ENCODE measurements around the gene ENTPD1. TPM values are rescaled to one million over a fixed set of nuclear protein-coding genes. Genes with fewer than 3 reads are reported as not detected.

ENTPD1 gene
- total RNA-seq, 1 experiment from 2014 or later: not detected

DNA sequence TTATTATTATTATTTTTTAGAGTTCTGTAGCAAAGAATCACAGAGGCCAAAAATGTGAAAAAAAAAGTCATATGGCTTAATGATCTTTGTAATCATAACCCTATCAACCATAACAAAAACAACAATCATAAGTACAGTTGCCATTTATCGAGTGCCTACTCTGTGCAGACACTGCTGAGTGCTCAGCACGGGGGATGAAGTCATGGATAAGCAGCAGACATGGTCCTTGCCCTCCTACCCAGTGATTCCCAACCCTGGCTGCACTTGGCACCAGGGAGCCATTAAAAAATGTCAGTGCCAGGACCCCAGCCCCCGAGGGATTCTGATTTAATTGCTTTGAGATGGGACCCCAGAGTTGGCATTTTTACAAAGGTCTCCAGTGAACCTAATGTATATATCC, 38.2 kb downstream of the ENTPD1 start:
- intact Hi-C loops (cut with micrococcal nuclease; ENCODE audit: unreplicated experiment): no loop called here
- TF ChIP-seq EZH2 (IDR thresholded peaks at IDR 0.05; ENCODE audit: low read depth): no peak
- TF ChIP-seq, protein P1, sequence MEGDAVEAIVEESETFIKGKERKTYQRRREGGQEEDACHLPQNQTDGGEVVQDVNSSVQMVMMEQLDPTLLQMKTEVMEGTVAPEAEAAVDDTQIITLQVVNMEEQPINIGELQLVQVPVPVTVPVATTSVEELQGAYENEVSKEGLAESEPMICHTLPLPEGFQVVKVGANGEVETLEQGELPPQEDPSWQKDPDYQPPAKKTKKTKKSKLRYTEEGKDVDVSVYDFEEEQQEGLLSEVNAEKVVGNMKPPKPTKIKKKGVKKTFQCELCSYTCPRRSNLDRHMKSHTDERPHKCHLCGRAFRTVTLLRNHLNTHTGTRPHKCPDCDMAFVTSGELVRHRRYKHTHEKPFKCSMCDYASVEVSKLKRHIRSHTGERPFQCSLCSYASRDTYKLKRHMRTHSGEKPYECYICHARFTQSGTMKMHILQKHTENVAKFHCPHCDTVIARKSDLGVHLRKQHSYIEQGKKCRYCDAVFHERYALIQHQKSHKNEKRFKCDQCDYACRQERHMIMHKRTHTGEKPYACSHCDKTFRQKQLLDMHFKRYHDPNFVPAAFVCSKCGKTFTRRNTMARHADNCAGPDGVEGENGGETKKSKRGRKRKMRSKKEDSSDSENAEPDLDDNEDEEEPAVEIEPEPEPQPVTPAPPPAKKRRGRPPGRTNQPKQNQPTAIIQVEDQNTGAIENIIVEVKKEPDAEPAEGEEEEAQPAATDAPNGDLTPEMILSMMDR (conservative IDR thresholded peaks at IDR 0.05): no peak
- POLR2A ChIA-PET (ENCODE audit: unreplicated experiment): no interaction called here

DNA sequence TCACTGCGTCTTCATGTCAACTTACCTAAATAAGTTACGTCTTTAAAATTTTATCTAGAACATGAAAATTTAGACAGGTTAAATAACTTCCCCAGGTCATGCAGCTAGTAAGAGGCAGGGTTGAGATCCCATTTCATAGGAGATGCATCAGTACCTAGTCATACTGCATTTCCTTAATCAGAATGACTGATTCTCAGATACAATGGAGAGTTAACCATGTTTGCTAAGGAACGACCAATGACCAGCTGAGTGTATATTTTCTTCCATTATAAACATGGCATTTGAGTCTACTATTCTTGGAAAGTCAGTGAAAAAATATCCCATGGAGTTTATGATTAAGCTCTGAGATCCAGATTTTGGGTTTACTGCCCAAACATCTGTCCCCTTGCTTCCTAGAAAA, 39.6 kb downstream of the ENTPD1 start:
- ChIA-PET POLR2A (ENCODE audit: unreplicated experiment) (no interaction called here), CTCF (no interaction called here)
- TF ChIP-seq, protein P1 (conservative IDR thresholded peaks at IDR 0.05): no peak
- TF ChIP-seq EZH2 (IDR thresholded peaks at IDR 0.05; ENCODE audit: low read depth): no peak
- H3K27ac ChIP-seq: no peak overlapping the region
- no peak for DNase-seq
- H3K9me2 ChIP-seq (ENCODE audit: insufficient read depth): no peaks in the 10 kb centered on the region
- peaks cover 7% of the 10 kb centered on the region; the same call in 1 of the 2 replicates for H3K4me1 ChIP-seq (replicated peaks; ENCODE audit: insufficient read depth)
- intact Hi-C loops (cut with micrococcal nuclease; ENCODE audit: unreplicated experiment): loop anchor here (2.0 kb wide), 1 partner anchor 39 kb away; no protein-coding TSS in a partner anchor
- no TSS peak for BruUV-seq (replicated peaks)
- no peak overlapping the region for H3K4me3 ChIP-seq
- H4K20me1 ChIP-seq (ENCODE audit: insufficient read depth): no peaks in the 10 kb centered on the region
- H3K36me3 ChIP-seq (ENCODE audit: low read depth): no peaks in the 10 kb centered on the region
- H3K27me3 ChIP-seq (ENCODE audit: insufficient read depth, low read depth): no peaks in the 10 kb centered on the region
- H3K79me2 ChIP-seq (ENCODE audit: low read depth): no peaks in the 10 kb centered on the region
- H2AFZ ChIP-seq: no peak overlapping the region
- H3F3A ChIP-seq (ENCODE audit: insufficient read depth, low read depth): no peaks in the 10 kb centered on the region
- no peak overlapping the region for H3K4me2 ChIP-seq
- H3K9me3 ChIP-seq (ENCODE audit: insufficient read depth, low read depth): no peaks in the 10 kb centered on the region

More for the DNA sequence above, 38.2 kb downstream of the ENTPD1 start:
- Histone ChIP-seq H3K4me3 (no peak overlapping the region), H3K4me1 (replicated peaks; ENCODE audit: insufficient read depth) (peaks cover 7% of the 10 kb centered on the region; the same call in 1 of the 2 replicates), H3K9me2 (ENCODE audit: insufficient read depth) (no peaks in the 10 kb centered on the region), H3K79me2 (ENCODE audit: low read depth) (no peaks in the 10 kb centered on the region), H3F3A (ENCODE audit: insufficient read depth, low read depth) (no peaks in the 10 kb centered on the region), H3K4me2 (no peak overlapping the region), H3K9me3 (ENCODE audit: insufficient read depth, low read depth) (no peaks in the 10 kb centered on the region), H2AFZ (no peak overlapping the region), H3K27ac (no peak overlapping the region), H3K36me3 (ENCODE audit: low read depth) (no peaks in the 10 kb centered on the region), H3K27me3 (ENCODE audit: insufficient read depth, low read depth) (no peaks in the 10 kb centered on the region), H4K20me1 (ENCODE audit: insufficient read depth) (no peaks in the 10 kb centered on the region)
- CTCF ChIA-PET: no interaction called here
- DNase-seq: no peak
- BruUV-seq (replicated peaks): no TSS peak

DNA sequence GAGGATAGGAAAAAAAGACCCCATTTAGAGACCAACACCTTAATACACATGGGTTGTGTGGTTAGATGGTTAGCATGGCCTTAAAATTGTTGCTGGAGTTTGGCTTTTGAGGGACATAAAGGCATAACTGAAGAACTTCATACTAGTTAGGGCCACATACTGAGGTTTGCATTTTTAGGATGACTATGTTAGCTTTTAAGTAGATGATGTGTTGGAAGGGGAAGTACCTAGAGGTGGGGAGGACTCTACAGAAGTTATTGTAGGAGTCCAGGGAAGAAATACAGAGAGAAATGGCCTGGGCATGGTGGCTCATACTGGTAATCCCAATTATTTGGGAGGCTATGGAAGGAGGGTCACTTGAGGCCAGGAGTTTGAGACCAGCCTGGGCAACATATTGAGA, 40.5 kb downstream of the ENTPD1 start:
- Histone ChIP-seq H3F3A (ENCODE audit: insufficient read depth, low read depth) (no peaks in the 10 kb centered on the region), H3K4me3 (no peak overlapping the region), H3K36me3 (ENCODE audit: low read depth) (no peaks in the 10 kb centered on the region), H2AFZ (no peak overlapping the region), H3K27me3 (ENCODE audit: insufficient read depth, low read depth) (no peaks in the 10 kb centered on the region), H3K9me3 (ENCODE audit: insufficient read depth, low read depth) (no peaks in the 10 kb centered on the region), H3K27ac (no peak overlapping the region), H4K20me1 (ENCODE audit: insufficient read depth) (no peaks in the 10 kb centered on the region), H3K79me2 (ENCODE audit: low read depth) (no peaks in the 10 kb centered on the region), H3K4me1 (replicated peaks; ENCODE audit: insufficient read depth) (no peaks in the 10 kb centered on the region), H3K4me2 (no peak overlapping the region), H3K9me2 (ENCODE audit: insufficient read depth) (no peaks in the 10 kb centered on the region)
- intact Hi-C loops (cut with micrococcal nuclease; ENCODE audit: unreplicated experiment): loop anchor here (2.0 kb wide), 1 partner anchor 38 kb away; no protein-coding TSS in a partner anchor
- POLR2A ChIA-PET (ENCODE audit: unreplicated experiment): no interaction called here
- BruUV-seq (replicated peaks): no TSS peak
- DNase-seq: no peak
- no peak for TF ChIP-seq EZH2 (IDR thresholded peaks at IDR 0.05; ENCODE audit: low read depth)
- TF ChIP-seq, protein P1 (conservative IDR thresholded peaks at IDR 0.05): no peak
- CTCF ChIA-PET: no interaction called here
